Measurements from ENCODE around the gene STPG1. TPM values are rescaled to one million over a fixed set of nuclear protein-coding genes. Genes with fewer than 3 reads are reported as not detected.

Gene STPG1
- total and polyA plus RNA-seq, 9 of the 15 experiments (the other 6 are each of a cell fraction or from before 2014, with no cell fraction given): 5.0 to 11.9 (median 8.3) TPM

DNA sequence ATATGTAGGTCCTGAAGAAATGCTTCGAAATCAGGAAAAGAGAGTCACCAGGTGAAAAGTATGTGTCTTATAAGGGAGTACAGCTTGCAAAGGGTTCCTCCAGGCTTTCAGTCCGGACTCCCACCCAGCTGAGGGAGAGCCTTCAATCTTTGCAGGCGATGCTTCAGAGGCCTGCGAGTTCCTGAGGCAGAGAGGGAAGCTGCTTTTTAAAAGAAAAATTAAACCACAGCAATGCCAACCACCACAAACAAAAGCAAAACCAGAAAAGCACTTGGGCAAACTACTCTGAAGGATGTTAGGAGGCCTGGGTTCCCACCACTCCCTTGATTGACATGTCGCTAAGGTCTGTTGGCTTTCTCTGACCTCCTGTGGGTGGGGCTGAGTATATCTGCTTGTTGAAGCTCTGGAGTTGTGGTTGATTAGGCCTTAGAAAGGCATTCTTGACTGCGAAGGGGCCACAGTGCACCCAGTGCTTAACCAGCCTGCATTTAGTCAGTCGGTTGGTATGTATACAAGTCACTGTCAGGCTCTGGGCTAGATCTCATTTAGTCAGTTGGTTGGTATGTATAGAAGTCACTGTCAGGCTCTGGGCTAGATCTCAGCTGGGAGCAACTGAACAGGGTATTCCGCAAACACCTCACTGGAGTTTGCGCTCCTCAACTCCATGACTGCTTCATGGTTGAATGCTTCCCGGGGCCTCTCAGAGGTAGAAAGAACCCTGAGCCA, 3.2 kb upstream of the STPG1 start (continued):
- TF ChIP-seq ZNF224 (CRISPR knock-in tag; IDR thresholded peaks at IDR 0.05) (no peak), SMARCA4 (IDR thresholded peaks at IDR 0.05) (peak; percentile 44), ZNF12 (CRISPR knock-in tag; IDR thresholded peaks at IDR 0.05) (0 out of 2 replicates have a peak, but pooled peaks have one; percentile 6), MTA3 (IDR thresholded peaks at IDR 0.05; ENCODE audit: borderline replicate concordance) (peak; percentile 27; the same call in 1 of the 2 replicates), ZNF324 (CRISPR knock-in tag; IDR thresholded peaks at IDR 0.05) (0 out of 2 replicates have a peak, but pooled peaks have one; percentile 9), ZC3H4 (CRISPR knock-in tag; IDR thresholded peaks at IDR 0.05; ENCODE audit: borderline replicate concordance) (no peak), NRF1 (conservative IDR thresholded peaks at IDR 0.05 in 1 of 2, IDR thresholded peaks at IDR 0.05 in 1 of 2) (0 out of 4 replicates have a peak, but pooled peaks of 1 of the 2 experiments have one; percentile 14), PTTG1 (tag; IDR thresholded peaks at IDR 0.05; ENCODE audit: low read depth) (no peak), CBFB (CRISPR knock-in tag; IDR thresholded peaks at IDR 0.05) (no peak), TEAD1 (CRISPR knock-in tag; IDR thresholded peaks at IDR 0.05) (peak in 1 of 2 experiments; percentile 78; a peak in 1 of 4 replicates), ASH1L (IDR thresholded peaks at IDR 0.05; ENCODE audit: borderline replicate concordance, low read depth, partially characterized antibody) (peak; percentile 16), YY1 (IDR thresholded peaks at IDR 0.05; ENCODE audit: borderline replicate concordance in 1 of 3, control insufficient read depth in 1 of 3, extremely low read depth in 1 of 3, insufficient read depth in 3 of 3, insufficient read length in 1 of 3, insufficient replicate concordance in 2 of 3, low read depth in 1 of 3, low read length in 2 of 3) (peak in 1 of 3 experiments; percentile 8), ZNF583 (CRISPR knock-in tag; IDR thresholded peaks at IDR 0.05) (0 out of 2 replicates have a peak, but pooled peaks have one; percentile 42), DNMT1 (IDR thresholded peaks at IDR 0.05) (no peak), HDAC1 (IDR thresholded peaks at IDR 0.05) (peak in 1 of 2 experiments; percentile 7; a peak in 1 of 4 replicates), HMGXB4 (CRISPR knock-in tag; IDR thresholded peaks at IDR 0.05) (0 out of 2 replicates have a peak, but pooled peaks have one; percentile 38)
- TF ChIP-seq, protein P1, sequence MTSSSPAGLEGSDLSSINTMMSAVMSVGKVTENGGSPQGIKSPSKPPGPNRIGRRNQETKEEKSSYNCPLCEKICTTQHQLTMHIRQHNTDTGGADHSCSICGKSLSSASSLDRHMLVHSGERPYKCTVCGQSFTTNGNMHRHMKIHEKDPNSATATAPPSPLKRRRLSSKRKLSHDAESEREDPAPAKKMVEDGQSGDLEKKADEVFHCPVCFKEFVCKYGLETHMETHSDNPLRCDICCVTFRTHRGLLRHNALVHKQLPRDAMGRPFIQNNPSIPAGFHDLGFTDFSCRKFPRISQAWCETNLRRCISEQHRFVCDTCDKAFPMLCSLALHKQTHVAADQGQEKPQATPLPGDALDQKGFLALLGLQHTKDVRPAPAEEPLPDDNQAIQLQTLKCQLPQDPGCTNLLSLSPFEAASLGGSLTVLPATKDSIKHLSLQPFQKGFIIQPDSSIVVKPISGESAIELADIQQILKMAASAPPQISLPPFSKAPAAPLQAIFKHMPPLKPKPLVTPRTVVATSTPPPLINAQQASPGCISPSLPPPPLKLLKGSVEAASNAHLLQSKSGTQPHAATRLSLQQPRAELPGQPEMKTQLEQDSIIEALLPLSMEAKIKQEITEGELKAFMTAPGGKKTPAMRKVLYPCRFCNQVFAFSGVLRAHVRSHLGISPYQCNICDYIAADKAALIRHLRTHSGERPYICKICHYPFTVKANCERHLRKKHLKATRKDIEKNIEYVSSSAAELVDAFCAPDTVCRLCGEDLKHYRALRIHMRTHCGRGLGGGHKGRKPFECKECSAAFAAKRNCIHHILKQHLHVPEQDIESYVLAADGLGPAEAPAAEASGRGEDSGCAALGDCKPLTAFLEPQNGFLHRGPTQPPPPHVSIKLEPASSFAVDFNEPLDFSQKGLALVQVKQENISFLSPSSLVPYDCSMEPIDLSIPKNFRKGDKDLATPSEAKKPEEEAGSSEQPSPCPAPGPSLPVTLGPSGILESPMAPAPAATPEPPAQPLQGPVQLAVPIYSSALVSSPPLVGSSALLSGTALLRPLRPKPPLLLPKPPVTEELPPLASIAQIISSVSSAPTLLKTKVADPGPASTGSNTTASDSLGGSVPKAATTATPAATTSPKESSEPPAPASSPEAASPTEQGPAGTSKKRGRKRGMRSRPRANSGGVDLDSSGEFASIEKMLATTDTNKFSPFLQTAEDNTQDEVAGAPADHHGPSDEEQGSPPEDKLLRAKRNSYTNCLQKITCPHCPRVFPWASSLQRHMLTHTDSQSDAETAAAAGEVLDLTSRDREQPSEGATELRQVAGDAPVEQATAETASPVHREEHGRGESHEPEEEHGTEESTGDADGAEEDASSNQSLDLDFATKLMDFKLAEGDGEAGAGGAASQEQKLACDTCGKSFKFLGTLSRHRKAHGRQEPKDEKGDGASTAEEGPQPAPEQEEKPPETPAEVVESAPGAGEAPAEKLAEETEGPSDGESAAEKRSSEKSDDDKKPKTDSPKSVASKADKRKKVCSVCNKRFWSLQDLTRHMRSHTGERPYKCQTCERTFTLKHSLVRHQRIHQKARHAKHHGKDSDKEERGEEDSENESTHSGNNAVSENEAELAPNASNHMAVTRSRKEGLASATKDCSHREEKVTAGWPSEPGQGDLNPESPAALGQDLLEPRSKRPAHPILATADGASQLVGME (CRISPR knock-in tag; IDR thresholded peaks at IDR 0.05): 0 out of 2 replicates have a peak, but pooled peaks have one; percentile 70
